Measurements from ENCODE around the gene FADS2.

Gene FADS2

DNA sequence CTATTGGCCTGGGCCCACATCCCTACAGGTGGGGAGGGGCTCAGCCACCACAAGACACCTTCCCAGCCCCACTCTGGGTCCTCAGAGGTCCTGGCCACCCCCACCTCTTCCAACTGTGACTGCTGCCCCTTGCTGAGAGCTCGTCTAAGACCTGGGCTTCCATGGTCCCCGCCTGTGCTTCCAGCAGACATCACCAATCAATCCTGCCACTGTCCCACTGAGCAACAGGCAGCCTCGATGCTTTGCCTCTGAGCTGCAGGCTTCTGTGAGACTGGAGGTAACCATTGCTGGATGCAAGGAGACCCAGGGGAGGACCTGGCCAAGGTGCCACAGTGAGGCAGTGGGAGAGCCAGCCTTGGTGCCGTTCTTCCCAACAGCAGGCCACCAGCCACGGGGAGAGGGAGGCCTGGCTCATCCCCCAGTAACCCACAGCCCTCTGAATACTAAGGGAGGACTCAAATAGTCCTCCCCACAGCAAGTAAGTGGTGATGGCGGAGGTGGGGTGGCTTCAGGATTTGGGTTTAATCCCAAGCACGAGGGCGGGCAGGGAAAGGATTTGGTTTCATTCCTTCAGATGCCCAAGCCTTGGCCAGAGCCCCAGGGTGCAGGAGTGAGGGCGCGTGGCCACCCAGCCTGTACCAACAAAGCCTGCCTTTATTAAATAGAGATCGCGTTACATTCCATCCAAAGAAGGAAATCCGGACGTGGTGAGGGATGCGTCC, 68.7 kb downstream of the FADS2 start:
- Histone ChIP-seq H3K36me3 (replicated peaks; ENCODE audit: insufficient read depth, low read length) (no peaks in the 10 kb centered on the region), H3F3A (ENCODE audit: insufficient read depth, low read length) (peaks cover 9% of the 10 kb centered on the region; the same call in 1 of the 2 replicates), H3K27me3 (replicated peaks; ENCODE audit: insufficient read depth, low read length) (peaks cover 30% of the 10 kb centered on the region), H2AFZ (ENCODE audit: low read length) (no peak overlapping the region), H3K4me1 (ENCODE audit: low read length) (peaks cover 4% of the 10 kb centered on the region; the same call in 1 of the 2 replicates), H3K9me3 (replicated peaks; ENCODE audit: insufficient read depth, low read length) (no peaks in the 10 kb centered on the region), H3K4me2 (ENCODE audit: low read depth, low read length) (no peak overlapping the region), H3K27ac (ENCODE audit: low read length) (no peak overlapping the region), H3K9ac (ENCODE audit: low read length) (no peak overlapping the region), H3K9me2 (replicated peaks; ENCODE audit: insufficient read depth, low read length) (no peaks in the 10 kb centered on the region), H3K79me2 (ENCODE audit: low read length) (no peaks in the 10 kb centered on the region), H3K4me3 (ENCODE audit: low read length) (no peak overlapping the region), H4K20me1 (ENCODE audit: insufficient read depth, low read length) (no peaks in the 10 kb centered on the region)
- DNase-seq: no peak
- TF ChIP-seq EZH2 (optimal IDR thresholded peaks at IDR 0.05; ENCODE audit: low read depth, low read length): no peak
- TF ChIP-seq CTCF (IDR thresholded peaks at IDR 0.05; ENCODE audit: low read length): no peak
- no peak for TF ChIP-seq EZH2phosphoT487 (IDR thresholded peaks at IDR 0.05; ENCODE audit: low read length)

DNA sequence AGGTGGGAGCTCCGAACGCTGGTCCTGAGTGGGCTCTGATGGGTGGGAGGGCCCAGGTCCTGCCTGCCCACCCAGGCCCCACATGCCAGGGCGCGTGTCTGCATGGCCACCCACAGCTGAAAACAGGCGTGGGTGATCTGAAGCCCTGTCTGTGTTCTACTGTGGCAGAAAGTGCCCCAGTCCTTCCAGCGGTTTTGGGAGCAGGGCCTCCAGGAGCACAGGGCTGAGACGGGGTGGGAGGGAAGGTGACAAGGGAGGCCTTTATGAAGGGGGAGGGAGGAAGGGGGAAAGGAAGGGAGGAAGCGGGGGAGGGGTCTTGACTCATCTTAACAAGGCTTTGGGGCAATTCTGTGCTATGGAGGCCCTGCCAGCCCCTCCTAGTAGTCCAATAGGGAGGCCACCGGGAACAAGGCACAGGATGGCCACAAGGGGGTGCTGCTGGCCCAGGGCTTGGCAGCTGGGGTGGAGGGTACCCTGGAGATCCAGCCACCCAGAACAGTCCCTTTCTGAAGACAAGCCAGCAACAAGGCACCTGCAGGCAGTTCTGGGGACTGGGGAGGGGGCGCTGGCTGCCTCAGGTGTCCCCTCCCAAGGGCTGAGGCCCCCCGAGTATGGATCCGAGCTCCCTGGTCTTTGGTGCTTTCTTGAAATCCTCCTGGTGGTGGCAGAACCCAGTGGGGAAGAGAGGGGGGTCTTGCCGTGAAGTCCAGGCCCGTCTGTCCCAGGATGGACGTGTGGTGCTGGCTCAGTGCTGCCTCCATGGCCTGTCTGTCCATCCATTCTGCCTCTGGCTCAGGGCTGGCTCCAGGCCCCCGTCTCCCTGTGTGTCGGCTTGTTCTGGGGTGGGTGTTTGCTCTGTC, 69.5 kb downstream of the FADS2 start:
- H3K9me2 ChIP-seq (replicated peaks; ENCODE audit: insufficient read depth, low read length): no peaks in the 10 kb centered on the region
- H3K4me1 ChIP-seq (ENCODE audit: low read length): peaks cover 4% of the 10 kb centered on the region; the same call in 1 of the 2 replicates
- no peaks in the 10 kb centered on the region for H3K36me3 ChIP-seq (replicated peaks; ENCODE audit: insufficient read depth, low read length)
- no peak overlapping the region for H3K4me2 ChIP-seq (ENCODE audit: low read depth, low read length)
- H3K79me2 ChIP-seq (ENCODE audit: low read length): no peaks in the 10 kb centered on the region
- TF ChIP-seq EZH2 (optimal IDR thresholded peaks at IDR 0.05; ENCODE audit: low read depth, low read length): no peak
- no peak for TF ChIP-seq EZH2phosphoT487 (IDR thresholded peaks at IDR 0.05; ENCODE audit: low read length)
- TF ChIP-seq CTCF (IDR thresholded peaks at IDR 0.05; ENCODE audit: low read length): peak; percentile 85
- H3K9me3 ChIP-seq (replicated peaks; ENCODE audit: insufficient read depth, low read length): no peaks in the 10 kb centered on the region
- no peak overlapping the region for H3K4me3 ChIP-seq (ENCODE audit: low read length)
- H3K27ac ChIP-seq (ENCODE audit: low read length): no peak overlapping the region
- H4K20me1 ChIP-seq (ENCODE audit: insufficient read depth, low read length): no peaks in the 10 kb centered on the region
- DNase-seq: peak; percentile 46
- peaks cover 30% of the 10 kb centered on the region for H3K27me3 ChIP-seq (replicated peaks; ENCODE audit: insufficient read depth, low read length)
- H3F3A ChIP-seq (ENCODE audit: insufficient read depth, low read length): 0 out of 2 replicates have a peak, but pooled peaks cover under 1% of the 10 kb centered on the region
- 0 out of 2 replicates have a peak overlapping the region, but pooled peaks have one; percentile 23 for H2AFZ ChIP-seq (ENCODE audit: low read length)
- no peak overlapping the region for H3K9ac ChIP-seq (ENCODE audit: low read length)

DNA sequence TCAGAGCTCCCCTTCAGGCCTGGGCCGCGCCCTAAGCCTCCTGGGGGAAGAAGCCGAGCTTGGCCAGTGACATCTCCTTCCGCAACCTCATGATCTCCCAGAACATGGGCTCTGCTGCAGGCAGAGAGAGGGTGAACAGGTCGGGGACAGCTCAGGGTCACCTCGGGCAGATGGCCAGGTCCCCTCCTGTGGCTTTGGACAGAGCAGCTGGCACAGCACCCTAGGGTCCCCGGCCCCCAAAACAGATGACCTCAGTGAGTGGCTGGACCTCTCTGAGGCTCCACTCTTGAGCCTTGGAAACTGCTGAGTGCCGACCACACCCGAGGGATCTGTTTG, 70.1 kb downstream of the FADS2 start:
- peaks cover 26% of the 10 kb centered on the region for H3K27me3 ChIP-seq (replicated peaks; ENCODE audit: insufficient read depth, low read length)
- H3K4me1 ChIP-seq (ENCODE audit: low read length): peaks cover 4% of the 10 kb centered on the region; the same call in 1 of the 2 replicates
- no peaks in the 10 kb centered on the region for H3K36me3 ChIP-seq (replicated peaks; ENCODE audit: insufficient read depth, low read length)
- H3K4me3 ChIP-seq (ENCODE audit: low read length): no peak overlapping the region
- no peak overlapping the region for H2AFZ ChIP-seq (ENCODE audit: low read length)
- H3K4me2 ChIP-seq (ENCODE audit: low read depth, low read length): no peak overlapping the region
- no peaks in the 10 kb centered on the region for H3K9me2 ChIP-seq (replicated peaks; ENCODE audit: insufficient read depth, low read length)
- H3K79me2 ChIP-seq (ENCODE audit: low read length): no peaks in the 10 kb centered on the region
- no peak for DNase-seq
- no peak overlapping the region for H3K9ac ChIP-seq (ENCODE audit: low read length)
- no peak overlapping the region for H3K27ac ChIP-seq (ENCODE audit: low read length)
- H3F3A ChIP-seq (ENCODE audit: insufficient read depth, low read length): no peaks in the 10 kb centered on the region
- H4K20me1 ChIP-seq (ENCODE audit: insufficient read depth, low read length): no peaks in the 10 kb centered on the region
- TF ChIP-seq EZH2phosphoT487 (IDR thresholded peaks at IDR 0.05; ENCODE audit: low read length) (no peak), EZH2 (optimal IDR thresholded peaks at IDR 0.05; ENCODE audit: low read depth, low read length) (no peak), CTCF (IDR thresholded peaks at IDR 0.05; ENCODE audit: low read length) (no peak)
- no peaks in the 10 kb centered on the region for H3K9me3 ChIP-seq (replicated peaks; ENCODE audit: insufficient read depth, low read length)
